GM18858 (cell line): ENCODE data around the gene CFAP97D2.
A peak's percentile ranks its signal among the peaks of the same experiment; 100 is the strongest.
"Not testable (repeated sequence)": the region's sequence is repeated elsewhere in the genome, so short reads cannot be mapped to it uniquely, and the experiment has no call there.

ENCODE experiments used
- ATAC-seq: cut with Tn5 transposase; IDR thresholded peaks from one replicate; pipeline ENCODE4 v1.9.1; 2021; ENCODE audit not compliant: unreplicated experiment

Gene CFAP97D2

GRCh38 chr13:114179087-114179658 lies at the start of gene CFAP97D2:
CFAP97D2 (plus strand) TSS chr13:114179257; CDS start chr13:114179331, 74 bp downstream.
- no peak for ATAC-seq

DNA sequence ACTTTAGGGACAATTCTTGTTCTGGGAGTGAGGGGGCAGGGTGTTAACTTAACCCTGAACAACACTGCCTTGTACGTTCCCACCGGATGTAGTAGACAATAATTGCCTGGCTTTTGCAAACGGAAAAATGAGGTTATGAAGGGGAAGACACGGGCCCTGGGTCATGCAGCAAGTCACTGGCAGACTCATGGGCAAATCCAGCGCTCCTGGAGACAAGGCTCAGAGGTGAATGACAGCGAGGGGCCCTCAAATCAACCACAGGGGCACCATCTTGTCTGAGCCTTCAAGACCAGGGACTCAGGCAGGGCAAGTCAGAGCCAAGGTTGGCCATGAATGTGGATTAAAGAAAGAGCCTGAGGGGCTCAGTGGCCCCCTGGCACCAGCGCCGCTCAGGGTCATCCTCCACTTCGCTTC lies 49.4 kb upstream of the CFAP97D2 start:
- no peak for ATAC-seq

DNA sequence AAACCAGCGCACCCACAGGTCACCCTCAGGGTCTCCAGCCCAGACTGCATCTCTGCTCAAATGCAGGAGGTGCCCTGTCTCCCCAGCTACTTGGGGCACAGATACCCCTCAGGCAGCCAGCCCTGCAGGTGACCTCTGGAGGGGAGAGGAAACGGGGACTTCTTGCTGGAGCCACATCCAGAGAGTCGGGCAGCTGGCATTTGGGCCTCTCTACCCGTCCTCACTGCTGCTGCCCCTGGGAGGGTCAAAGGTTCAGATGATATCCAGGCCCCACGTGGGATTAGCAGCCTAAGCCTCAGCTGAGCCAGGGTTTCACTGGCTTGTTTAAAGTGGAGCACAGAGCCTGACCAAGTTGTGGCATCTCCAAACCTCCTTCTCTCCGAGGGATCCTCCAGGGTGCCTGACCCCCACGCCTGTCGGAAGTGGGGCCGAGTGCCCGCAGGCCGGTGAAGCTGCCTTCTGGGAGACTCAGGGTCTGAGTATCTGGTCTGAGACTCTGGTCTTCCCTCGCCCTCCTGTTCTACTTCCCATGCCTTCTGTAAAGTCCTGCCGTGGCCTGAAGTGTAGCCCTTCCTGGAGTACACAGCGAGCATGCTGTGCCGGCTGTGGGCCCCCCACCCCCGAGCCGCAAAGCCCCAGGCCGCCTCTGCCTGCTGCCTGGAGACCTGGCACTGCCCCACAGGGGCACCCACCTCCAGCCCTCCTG lies 48.8 kb upstream of the CFAP97D2 start:
- no peak for ATAC-seq

DNA sequence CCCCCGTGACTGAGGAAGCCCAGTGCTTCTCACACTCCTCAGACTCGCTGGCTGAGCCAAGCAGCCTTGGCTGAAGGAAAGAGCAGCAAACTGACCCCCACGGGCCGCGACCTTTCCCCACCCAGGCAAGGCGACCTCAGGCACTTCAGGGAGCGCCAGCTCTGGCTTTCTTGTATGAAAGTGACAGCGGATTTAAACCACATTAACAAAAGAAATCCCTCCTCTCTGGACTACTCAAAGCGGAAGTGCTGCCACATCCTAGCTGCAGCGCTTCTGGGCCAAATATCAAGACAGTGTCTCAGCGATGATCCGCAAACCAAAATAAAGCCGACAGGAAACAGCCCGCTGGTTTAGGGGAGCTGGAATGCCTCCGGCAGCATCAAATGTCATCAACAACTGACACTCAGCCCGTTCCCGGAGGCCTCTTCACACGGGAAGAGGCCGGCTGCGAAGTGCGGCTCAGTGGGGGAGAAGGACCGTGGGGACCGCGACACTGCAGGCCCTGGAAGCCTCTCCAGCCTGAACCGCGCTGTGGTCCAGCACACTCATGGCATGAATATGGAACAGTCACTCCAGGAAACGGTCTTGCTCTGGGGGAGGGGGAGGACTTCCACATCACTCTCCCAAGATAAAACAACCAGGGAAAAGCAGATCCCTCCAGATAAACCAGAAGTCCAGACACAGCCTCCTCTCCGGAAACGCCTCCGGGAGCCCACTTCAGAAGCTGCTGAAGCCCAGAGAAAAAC lies 48.0 kb upstream of the CFAP97D2 start:
- no peak for ATAC-seq

- ATAC-seq: peak; percentile 0
Observed at GRCh38 chr13:114131583-114132418, 47.3 kb upstream of the CFAP97D2 start.

- ATAC-seq: peak; percentile 38
Observed at GRCh38 chr13:114132419-114133121, 46.5 kb upstream of the CFAP97D2 start, which contains the start of gene RASA3. RASA3 (minus strand) TSS chr13:114132623; CDS start chr13:114132489, 134 bp downstream.

DNA sequence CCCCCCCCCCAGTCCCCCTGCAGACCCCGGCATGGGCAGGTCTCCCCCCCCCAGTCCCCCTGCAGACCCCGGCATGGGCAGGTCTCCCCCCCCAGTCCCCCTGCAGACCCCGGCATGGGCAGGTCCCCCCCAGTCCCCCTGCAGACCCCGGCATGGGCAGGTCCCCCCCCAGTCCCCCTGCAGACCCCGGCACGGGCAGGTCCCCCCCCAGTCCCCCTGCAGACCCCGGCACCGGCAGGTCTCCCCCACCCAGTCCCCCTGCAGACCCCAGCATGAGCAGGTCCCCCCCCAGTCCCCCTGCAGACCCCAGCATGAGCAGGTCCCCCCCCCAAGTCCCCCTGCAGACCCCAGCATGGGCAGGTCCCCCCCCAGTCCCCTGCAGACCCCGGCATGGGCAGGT lies 45.9 kb upstream of the CFAP97D2 start:
- not testable (repeated sequence) for ATAC-seq

DNA sequence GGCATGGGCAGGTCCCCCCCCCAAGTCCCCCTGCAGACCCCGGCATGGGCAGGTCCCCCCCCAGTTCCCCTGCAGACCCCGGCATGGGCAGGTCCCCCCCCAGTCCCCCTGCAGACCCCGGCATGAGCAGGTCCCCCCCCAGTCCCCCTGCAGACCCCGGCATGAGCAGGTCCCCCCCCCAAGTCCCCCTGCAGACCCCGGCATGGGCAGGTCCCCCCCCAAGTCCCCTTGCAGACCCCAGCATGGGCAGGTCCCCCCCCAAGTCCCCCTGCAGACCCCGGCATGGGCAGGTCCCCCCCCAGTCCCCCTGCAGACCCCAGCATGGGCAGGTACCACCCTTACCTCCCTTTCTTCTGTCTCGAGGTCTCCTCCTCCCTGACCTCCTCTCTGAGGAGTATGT lies 45.5 kb upstream of the CFAP97D2 start:
- ATAC-seq: not testable (repeated sequence)

- no peak for ATAC-seq
Observed at GRCh38 chr13:114134111-114134943, 44.7 kb upstream of the CFAP97D2 start.

GRCh38 chr13:114134944-114135610 lies 44.0 kb upstream of the CFAP97D2 start:
- ATAC-seq: no peak

- ATAC-seq: no peak
Observed at GRCh38 chr13:114135731-114136171, 43.3 kb upstream of the CFAP97D2 start.

DNA sequence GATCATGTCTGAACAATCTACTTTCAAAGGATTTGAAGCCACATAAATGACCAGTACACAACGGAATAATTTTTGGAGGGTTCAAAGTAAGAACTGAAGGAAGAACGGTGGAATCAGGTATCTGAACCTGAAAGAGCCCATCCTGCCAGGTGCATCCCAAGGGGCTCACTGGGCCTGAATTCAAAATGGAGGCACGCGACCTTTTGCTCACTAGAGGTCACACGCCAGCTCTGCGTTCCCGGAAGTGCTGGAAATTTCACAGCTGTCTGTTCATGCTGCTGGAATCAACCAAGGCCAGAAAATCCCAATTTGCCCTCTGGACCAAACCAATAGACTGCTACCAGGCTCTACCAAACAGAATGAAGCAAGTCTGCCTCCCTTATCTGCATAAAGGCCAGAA lies 42.5 kb upstream of the CFAP97D2 start:
- ATAC-seq: no peak

DNA sequence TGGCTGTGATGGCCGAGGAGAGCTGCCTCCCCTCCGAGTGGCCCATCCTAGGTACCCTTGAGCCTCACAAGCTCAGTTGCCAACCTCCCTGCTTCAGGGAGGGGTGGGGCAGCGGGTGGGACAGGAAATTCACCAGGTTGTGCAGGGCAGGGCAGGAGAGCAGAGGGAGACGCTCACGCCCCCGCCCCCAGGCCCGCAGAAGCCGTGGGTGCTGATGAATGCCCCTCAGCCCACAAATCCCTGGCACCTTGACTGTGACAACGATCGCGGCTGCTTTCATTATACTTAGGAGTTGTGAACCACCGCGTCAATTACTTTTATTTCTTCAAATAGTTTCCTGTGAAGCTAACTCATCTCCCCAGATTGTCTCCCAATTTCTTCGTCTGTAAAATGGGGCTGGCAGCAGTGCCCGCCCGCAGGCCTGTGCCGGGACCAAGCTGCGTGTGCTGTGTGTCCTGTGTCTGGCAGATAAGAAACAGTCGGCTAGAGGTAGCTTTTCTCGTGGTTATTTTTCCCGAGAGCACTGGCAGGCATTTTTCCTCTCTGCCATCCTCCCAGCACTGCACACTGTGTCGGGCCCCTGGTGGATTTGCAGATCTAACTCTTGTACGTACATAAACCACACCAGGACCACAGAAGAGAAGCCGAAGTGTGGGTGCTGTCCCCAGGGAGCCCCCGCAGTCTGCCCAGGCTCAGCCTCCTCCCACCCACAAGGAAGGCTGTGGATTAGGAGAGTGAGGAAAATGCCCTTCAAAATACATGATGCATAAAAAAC lies 38.7 kb upstream of the CFAP97D2 start:
- no peak for ATAC-seq

- ATAC-seq: no peak
Observed at GRCh38 chr13:114140906-114141250, 38.2 kb upstream of the CFAP97D2 start.

GRCh38 chr13:114141261-114141996 lies 37.6 kb upstream of the CFAP97D2 start:
- no peak for ATAC-seq

GRCh38 chr13:114142137-114142550 lies 36.9 kb upstream of the CFAP97D2 start:
- ATAC-seq: no peak

DNA sequence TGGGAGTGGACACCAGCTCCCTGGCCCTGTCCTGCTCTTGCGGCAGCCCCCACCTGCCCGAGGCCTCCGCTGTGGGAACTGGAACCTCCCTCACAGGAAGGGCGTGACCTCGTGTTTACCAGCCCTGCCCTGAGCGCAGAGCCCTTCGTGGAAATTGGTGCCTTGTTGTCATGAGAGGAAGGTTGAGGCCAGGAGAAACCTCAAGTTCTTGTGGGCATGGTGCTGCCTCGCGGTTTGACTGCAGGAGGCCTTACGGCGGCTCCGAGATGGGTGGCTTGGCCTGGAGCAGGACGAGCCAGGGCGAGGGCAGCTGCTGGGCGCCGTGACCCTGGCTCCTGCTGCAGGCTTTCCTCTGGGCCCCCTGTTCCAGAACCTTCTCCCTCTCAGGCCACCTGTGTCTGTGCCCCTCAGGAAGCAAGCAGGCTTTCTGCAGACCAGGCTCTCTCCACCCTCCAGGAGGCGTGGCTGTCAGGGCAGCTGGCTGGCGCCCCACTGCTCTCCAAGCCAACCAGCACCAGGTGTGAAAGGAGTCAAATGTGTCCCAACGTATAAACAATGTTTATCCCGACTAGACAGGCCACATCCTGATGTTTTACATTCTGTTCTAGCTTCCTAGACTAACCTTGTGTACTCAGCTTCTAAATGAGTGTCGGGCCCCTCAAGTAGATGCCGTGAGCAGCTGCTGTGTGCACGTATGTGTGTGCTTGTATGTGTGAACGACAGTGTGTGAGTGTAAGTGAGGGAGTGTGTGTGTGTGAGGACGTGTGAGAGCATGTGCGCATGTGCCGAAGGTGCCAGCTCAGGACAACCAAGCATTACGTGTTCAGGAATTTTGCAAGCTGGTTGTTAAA lies 36.2 kb upstream of the CFAP97D2 start:
- ATAC-seq: no peak
